NCI-H2227 (cell line): Measurements from ENCODE around the gene TMCC1.

Experiments used
- DNase-seq: peaks from one replicate; lab custom pipeline; 2025; ENCODE audit not compliant: unreplicated experiment; lab: John Stamatoyannopoulos, UW

TMCC1 gene

DNA sequence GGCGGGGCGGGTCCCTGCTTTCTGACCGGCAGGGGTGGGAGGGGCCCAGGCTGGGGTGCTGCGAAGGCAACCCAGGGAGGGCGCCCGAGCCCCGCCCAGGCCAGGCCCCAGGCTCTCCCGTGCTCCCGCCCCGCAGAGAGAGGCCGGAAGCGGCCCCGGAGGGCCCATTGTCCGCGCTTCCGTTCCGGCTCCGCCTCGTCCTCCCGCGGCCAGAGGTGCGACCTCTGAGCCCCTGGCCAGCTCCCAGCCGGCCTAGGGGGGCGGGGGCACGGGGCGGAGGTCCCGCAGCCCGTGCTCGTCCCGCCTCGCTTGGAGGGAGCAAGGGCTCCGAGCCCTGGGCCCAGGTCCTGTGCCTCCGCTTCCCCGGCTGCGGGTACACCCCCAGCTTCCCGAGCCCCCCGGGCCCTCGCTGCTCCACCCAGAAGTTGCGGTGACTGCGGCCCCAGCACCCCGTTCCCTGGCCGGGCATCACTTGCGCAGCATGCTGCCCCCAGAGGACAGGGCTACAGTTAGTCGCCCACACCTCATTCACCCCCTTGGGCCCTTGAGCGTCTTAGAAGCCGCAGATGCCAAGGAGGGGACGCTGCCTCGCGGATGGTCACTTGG is 266.7 kb downstream of the TMCC1 start:
- DNase-seq = peak; percentile 51

DNA sequence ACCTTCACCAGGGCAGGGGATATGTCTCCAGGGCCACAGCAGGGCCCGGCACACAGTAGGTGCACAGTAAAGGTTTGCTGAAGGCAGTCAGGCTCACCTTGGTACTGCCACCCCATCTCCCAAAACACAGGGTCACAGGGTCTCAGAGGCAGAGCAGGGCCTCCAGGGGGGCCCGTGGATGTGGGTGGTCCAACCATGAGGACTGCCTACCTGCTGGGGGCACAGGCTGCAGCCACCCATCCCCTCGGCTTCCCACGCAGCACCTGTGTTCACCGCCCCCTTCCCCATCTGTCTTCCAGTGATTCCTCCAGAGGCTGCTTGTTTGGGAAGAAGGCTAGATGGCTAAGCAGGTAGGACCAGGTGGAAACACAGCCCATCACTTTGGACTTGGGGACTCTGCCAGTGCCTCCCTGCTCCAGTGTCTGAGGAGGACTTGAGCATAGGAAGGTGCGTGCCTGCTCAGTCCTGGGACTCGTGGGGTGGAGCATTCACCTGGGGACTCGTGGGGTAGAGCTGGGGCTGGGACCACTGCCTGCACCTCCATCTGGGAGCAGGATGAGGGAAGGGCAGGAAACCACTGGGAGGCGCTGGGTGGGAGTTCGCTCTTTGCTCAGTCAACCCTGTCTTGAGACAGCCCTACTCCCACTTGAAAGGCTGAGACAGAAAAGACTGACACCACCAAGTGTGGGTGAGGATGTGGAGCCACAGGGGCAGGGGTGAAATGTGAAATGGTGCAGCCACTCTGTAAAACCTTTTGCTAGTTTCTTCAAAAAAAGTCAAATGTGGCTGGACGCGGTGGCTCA is 268.2 kb downstream of the TMCC1 start:
- DNase-seq = no peak

- DNase-seq = no peak
These were observed 269.0 kb downstream of the TMCC1 start for GRCh38 chr3:129624347-129625071.

- no peak for DNase-seq
These were observed 269.9 kb downstream of the TMCC1 start for GRCh38 chr3:129623447-129624118.

DNA sequence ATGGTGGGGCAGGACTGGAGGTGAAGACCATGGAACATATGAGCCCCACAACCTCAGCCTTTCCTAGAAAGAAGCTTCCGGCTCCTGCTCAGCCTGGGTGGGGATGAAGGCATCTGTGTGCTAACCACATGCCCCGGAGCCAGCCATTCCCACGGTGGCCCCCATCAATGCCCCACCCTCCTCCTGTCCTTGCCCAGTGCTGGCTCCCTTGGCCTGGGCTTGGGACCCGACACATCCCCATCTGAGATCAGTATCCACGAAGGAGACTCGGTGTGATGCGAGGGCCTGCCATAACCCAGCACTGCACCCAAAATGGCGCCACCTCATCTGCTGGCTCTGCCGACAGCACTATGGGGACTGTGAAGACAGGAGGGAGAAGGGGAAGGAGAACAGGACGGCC is 270.6 kb downstream of the TMCC1 start:
- no peak for DNase-seq

- DNase-seq = no peak
These were observed 271.2 kb downstream of the TMCC1 start for GRCh38 chr3:129622226-129622874.

DNA sequence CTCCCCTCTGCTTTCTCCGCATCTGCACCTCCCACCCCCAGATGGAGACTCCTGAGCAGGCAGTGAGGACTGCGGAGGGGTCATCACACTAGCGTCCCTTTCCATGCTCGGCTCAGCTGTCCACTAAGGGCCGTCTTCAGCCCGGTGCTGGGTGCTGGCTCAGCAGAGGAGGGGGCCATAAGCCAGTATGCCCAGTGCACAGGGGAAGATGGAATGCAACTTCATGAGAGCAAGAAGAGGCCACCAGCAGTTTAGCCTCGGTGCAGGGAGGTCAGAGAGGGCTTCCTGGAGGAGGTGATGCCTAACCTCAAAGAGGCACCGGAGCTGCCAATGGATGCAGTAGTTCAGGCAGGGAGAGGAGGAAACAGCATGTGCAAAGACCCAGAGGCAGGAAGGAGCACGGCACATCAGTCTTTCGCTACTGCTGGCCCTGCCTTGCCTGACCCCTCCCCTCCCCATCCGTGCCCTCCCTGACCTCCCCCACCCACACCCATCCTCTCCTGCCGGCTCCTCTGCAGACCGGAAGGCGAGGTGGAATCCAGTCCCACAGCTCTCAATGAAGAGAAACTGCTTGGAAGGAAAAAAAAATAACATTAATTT is 271.8 kb downstream of the TMCC1 start:
- DNase-seq = no peak

DNA sequence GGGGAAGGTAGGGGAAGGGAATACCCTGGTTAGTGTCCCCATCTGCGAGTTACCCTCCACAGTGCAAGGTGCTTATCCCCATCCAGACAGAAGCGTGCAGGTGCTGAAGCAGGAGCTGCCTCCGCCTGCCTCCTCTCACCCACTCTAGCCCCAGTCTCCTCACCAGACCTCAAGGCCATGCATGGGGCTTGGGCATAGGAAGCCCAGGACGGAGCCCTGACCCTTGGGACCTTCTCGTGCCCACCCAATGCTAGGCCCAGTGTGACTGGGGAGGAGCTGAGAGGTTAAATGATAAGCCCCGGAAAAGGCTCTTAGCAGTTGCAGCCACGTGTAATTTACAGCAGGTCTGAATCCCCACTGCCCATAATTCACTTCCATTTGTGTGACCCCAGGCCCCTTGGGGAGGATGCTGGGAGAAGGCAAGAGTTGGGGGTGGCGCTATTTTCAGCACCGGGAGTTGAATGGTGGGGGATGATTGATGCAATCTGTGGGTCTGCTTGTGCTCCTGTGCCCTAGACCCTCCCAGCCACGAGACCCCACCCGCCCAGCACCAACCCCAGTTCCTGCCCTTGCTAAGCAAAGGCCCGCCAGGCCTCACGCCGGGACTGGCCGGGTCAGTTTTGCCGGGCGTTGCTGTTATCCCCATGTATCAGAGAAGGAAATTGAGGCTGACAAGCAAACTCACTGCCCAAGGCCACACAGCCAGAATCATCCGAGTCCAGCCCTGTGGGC is 272.5 kb downstream of the TMCC1 start:
- DNase-seq = no peak

- no peak for DNase-seq
These were observed 273.8 kb downstream of the TMCC1 start for GRCh38 chr3:129619726-129620162.

- DNase-seq = no peak
These were observed 274.4 kb downstream of the TMCC1 start for GRCh38 chr3:129618901-129619671.

DNA sequence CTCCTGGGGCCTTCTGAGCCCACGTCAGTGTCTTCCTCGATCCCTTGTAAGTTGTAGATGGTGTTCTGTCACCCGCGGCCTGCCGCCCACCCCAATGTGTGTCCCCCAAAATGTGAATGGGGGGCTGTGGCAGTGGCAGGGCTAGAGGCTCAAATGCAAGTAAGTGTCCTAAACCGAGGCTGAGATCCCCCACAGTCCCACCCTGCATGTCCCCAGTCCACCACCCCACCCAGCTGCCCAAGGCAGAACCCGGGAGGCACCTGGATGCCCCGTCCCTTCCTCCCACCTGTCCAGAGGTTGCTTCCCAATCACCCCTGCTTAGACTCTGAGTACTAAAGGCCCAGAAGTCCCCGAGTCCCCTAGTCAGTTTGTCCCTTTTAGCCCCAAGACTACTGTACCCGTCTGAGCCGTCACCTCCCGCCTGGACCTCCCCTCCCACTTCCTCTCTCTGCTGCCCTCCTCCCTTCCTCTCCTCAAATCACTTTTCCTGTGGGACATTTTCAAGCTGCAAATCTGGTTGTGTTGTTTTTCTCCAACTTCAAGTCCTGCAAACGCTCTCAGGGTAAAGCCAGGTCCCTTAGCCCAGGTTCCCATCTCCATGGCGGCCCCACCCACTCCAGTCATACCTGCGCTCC is 275.2 kb downstream of the TMCC1 start:
- no peak for DNase-seq

DNA sequence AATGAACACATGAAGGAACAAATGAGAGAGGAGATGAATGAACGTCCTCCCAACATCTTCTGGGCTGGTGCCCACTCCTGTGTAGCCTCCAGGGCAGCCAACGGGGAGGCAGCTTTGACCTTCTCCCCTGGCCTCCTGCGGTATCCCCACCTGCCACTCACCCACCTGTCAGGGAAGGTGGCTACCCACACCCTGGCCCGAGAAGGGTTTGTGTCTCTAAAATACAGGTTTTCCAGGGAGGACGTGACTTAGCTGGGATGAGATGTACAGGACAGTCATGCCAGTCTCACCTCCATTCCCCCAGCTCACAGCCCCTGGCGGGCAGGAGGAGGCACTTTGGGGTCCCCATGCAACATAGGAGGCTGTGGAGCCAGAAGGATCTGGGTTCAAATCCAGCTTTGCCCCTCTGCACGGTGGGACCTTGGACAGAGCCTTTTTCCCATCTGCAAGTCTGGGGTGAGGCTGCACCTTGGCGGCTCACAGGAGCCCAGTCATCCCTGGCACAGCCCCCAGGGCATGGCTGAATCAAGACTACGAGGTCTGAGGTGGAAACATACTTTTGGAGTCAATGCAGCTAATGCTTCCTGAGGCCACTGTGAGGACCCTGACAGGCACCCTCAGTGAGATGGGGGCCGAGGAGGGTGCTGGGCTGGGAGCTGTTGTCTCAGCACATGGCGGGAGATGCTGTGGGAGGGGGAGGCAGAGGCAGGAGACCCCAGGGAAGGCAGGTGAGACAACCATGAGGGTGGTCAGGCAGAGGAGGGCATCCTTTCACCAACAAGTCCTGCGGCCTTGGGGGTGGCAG is 275.9 kb downstream of the TMCC1 start:
- no peak for DNase-seq

GRCh38 chr3:129616713-129617112 is 276.8 kb downstream of the TMCC1 start:
- DNase-seq = no peak

DNA sequence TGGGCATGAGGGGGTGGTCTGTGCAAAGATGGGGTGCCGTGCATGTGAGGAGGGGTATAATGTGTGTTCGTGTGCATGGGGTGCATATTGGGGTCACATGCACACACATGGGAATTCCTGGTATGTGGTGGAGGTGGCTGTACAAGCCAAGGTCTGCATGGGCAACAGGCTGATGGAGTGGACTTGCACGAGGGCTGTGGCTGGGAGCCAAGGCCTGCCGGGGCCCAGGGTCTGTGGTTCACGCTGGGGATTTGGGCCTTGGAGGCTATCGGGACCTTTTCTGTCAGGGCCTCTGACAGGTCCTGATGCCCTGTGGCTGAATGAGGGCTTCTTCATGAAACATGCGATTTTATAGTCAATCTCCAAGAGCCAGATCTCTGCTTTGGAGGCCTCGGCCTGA is 277.2 kb downstream of the TMCC1 start:
- no peak for DNase-seq

GRCh38 chr3:129615751-129616281 is 277.7 kb downstream of the TMCC1 start:
- DNase-seq = no peak

GRCh38 chr3:129614927-129615363 is 278.6 kb downstream of the TMCC1 start:
- DNase-seq = no peak

DNA sequence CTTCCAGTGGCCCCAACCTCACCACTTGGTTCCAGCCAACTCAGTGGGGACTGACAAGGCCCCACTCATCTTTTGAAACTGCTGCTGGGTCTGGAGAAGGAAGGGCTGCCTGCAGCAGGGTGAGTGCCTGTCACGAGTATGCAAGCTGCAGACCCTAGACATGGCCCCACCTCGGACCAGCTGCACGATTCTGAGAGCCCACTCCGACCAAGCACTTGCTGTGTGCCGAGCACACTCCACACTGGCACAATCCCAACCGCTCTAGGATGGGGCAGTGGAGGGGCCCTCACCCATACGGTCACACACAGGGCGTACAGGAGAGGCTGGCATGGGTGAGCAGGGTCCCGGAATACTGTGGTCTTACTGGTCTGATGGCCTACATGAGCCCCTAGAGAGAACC is 279.1 kb downstream of the TMCC1 start:
- no peak for DNase-seq

DNA sequence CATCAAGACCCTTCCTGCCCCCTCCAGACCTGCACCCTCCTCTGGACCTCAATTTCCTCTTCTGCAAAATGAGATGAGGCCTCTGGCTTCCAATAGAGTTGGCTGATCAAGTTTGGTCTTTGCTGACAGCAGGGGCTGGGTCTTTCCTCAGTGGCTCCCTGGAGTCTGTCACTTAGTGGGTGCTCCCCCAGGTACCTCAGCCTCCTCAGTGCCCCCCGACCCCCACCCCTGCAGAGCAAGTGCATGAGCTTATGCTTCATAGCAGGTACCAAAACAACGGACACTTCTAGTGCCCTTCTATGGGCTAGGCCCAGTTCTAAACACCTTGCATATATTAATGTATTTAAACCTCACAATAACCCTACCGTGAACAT is 280.2 kb downstream of the TMCC1 start:
- no peak for DNase-seq
